Osteoblast (primary cell): ENCODE measurements around the gene EDEM1. TPM values are rescaled to one million over a fixed set of nuclear protein-coding genes. Genes with fewer than 3 reads are reported as not detected.

Source experiments
- DNase-seq: peaks from one replicate; pipeline ENCODE4 v3.0.0; 2011; ENCODE audit warnings: low spot score, mixed read lengths; ENCODE audit not compliant: insufficient read length; ENCODE audit errors: missing footprints
- H2AFZ ChIP-seq: 2 replicates; pipeline ENCODE4 v1.6.0; 2011; ENCODE audit warnings: mild to moderate bottlenecking, low read length
- H3K27ac ChIP-seq: 2 replicates; pipeline ENCODE4 v1.5.1; 2011; ENCODE audit warnings: mild to moderate bottlenecking, low read depth, low read length, moderate library complexity
- H3K27me3 ChIP-seq: 2 replicates; pipeline ENCODE4 v1.6.0; 2012; ENCODE audit warnings: mild to moderate bottlenecking, control low read depth, inconsistent platforms, low read length, moderate library complexity; ENCODE audit not compliant: insufficient read depth
- H3K36me3 ChIP-seq: 2 replicates; pipeline ENCODE4 v1.5.1; 2011; ENCODE audit warnings: mild to moderate bottlenecking, low read length, control low read depth, moderate library complexity; ENCODE audit not compliant: insufficient read depth
- H3K4me1 ChIP-seq: 2 replicates; pipeline ENCODE4 v1.5.1; 2011; ENCODE audit warnings: mild to moderate bottlenecking, low read length, control low read depth, moderate library complexity; ENCODE audit not compliant: insufficient read depth
- H3K4me2 ChIP-seq: 2 replicates; pipeline ENCODE4 v1.6.0; 2011; ENCODE audit warnings: mild to moderate bottlenecking, low read length; ENCODE audit not compliant: insufficient read depth
- H3K4me3 ChIP-seq: fragments of 200-600 bp; sonication (generic); 3 replicates; pipeline ENCODE4 v1.5.1; 2012; ENCODE audit warnings: mild to moderate bottlenecking, low read length, inconsistent platforms; ENCODE audit not compliant: insufficient read depth
- H3K79me2 ChIP-seq: 2 replicates; pipeline ENCODE4 v1.6.0; 2012; ENCODE audit warnings: mild to moderate bottlenecking, low read length, control low read depth, inconsistent platforms; ENCODE audit not compliant: insufficient read depth
- H3K9me3 ChIP-seq: 2 replicates; pipeline ENCODE4 v1.5.1; 2011; ENCODE audit warnings: low read depth, low read length, control low read depth
- H4K20me1 ChIP-seq: 2 replicates; pipeline ENCODE4 v1.6.0; 2012; ENCODE audit warnings: mild to moderate bottlenecking, low read length, control low read depth; ENCODE audit not compliant: insufficient read depth
- total RNA-seq: library from RNA; depleted of rRNA; stranded (reverse); fragments of >200 nt; gene quantifications from 2 replicates; pipeline ENCODE4 v1.2.3, GENCODE V29; 2012
- TF ChIP-seq, protein P1 (sequence below): IDR thresholded peaks from 2 replicates; pipeline ENCODE4 v1.5.1; 2011; ENCODE audit warnings: mild to moderate bottlenecking, low read depth, low read length, moderate library complexity; ENCODE audit errors: extremely low read depth

Gene EDEM1
- total RNA-seq, 1 donor, result 38.7 TPM

DNA sequence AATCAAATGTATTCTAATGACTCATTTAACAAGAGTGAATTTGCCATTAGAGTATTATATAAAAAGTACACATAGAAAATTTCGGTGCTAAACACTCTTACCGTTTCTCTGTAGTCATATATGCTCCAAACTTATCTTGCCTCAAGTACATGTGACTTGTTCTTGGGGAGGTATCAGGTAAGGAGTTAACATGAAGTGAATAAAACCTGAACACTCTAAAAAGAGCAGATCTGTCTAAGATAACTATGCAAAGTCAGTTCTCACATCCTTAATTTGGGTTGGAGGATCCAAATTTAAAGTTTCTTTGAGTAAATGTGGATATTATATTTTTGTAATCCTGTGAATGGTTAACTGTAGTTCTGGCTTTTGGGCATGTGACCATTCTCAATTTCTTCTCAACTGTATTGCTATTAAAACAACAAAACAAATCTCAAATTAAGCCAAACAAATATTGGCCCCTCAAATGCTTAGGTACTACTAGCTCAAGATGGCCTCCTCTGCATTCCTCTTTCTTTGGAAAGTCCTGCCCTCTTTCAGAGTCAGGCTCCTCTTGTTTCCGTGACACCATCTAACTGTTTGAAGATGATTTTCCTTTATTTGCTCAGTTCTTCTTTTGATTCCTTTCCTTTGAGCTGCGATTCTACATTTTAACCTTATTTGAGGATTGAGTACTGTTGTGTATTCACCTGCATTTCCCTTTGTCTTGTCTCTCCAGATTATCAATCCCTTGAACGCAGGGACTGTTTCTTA is 4.2 kb downstream of the EDEM1 start:
- Histone ChIP-seq H3K4me3 (no peak overlapping the region), H3K4me1 (peaks cover 34% of the 10 kb centered on the region), H4K20me1 (peaks cover 20% of the 10 kb centered on the region), H3K9me3 (no peaks in the 10 kb centered on the region), H3K27ac (no peak overlapping the region), H3K36me3 (peaks cover 7% of the 10 kb centered on the region), H3K79me2 (peaks cover 74% of the 10 kb centered on the region), H3K4me2 (no peak overlapping the region), H3K27me3 (no peaks in the 10 kb centered on the region), H2AFZ (no peak overlapping the region)
- DNase-seq, result peak; percentile 64
- TF ChIP-seq, protein P1, sequence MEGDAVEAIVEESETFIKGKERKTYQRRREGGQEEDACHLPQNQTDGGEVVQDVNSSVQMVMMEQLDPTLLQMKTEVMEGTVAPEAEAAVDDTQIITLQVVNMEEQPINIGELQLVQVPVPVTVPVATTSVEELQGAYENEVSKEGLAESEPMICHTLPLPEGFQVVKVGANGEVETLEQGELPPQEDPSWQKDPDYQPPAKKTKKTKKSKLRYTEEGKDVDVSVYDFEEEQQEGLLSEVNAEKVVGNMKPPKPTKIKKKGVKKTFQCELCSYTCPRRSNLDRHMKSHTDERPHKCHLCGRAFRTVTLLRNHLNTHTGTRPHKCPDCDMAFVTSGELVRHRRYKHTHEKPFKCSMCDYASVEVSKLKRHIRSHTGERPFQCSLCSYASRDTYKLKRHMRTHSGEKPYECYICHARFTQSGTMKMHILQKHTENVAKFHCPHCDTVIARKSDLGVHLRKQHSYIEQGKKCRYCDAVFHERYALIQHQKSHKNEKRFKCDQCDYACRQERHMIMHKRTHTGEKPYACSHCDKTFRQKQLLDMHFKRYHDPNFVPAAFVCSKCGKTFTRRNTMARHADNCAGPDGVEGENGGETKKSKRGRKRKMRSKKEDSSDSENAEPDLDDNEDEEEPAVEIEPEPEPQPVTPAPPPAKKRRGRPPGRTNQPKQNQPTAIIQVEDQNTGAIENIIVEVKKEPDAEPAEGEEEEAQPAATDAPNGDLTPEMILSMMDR, result no peak

DNA sequence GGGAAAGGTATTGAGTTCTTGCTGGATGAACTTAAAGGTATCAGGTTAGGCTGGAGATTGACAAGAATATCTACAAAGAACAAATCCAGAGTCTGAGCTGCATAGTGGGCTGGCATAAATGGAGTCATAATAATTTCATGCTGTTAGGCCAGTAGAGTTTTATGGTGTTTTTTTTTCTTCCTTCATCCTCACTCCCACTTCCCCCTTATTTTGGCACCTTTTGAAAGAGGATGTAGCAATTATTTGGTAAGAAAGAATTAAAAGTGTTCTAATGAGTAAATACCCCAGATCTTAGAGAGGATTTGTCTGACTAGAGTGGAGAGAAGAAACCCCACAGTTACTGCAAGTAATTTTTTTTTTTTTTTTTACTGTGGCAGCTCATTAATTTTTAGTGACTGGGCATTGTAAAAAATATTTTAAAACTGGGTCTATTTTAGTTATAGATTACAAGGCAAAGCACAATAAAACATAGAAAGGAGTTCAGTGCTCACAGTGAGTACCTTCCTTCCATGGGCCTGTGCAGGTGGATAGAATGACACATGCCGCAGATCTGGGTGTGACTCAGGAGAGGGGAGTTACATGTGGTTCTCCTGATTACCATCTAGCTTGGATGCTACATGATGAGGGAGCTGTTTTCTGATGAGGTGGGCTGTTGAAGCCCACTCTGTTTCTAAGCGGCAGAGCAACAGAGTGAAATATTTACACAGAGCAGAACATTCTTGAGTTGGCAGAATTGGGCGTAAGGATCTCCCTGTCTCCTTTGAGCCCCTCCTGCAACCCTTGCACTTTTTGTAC is 5.3 kb downstream of the EDEM1 start:
- Histone ChIP-seq H3K4me3 (no peak overlapping the region), H3K79me2 (peaks cover 78% of the 10 kb centered on the region), H3K9me3 (no peaks in the 10 kb centered on the region), H3K4me1 (peaks cover 45% of the 10 kb centered on the region), H4K20me1 (peaks cover 20% of the 10 kb centered on the region), H3K27ac (no peak overlapping the region), H3K4me2 (no peak overlapping the region), H2AFZ (no peak overlapping the region), H3K27me3 (no peaks in the 10 kb centered on the region), H3K36me3 (peaks cover 7% of the 10 kb centered on the region)
- TF ChIP-seq, protein P1, result no peak
- DNase-seq, result no peak

DNA sequence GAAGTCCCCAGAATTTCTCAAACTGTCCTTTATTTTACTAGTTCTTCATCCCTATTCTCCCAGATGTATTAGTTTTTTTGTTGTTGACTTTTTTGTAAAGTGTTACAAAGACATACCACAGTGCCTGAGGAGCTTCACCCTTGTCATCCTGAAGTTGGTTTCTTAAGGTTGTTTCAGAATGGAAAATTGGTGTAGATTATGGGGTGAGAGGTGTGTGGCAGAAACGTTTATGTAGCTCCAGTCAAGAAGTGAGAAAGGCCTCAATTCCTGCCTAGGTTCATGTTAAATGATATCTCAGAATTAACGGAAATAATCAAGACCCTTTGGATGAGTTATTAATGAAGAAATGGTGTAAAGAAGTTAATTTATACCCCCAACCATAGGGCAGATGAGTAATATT is 6.8 kb downstream of the EDEM1 start:
- peaks cover 14% of the 10 kb centered on the region for H4K20me1 ChIP-seq
- peaks cover 50% of the 10 kb centered on the region for H3K4me1 ChIP-seq
- H3K4me3 ChIP-seq, result no peak overlapping the region
- peaks cover 8% of the 10 kb centered on the region for H3K36me3 ChIP-seq
- H2AFZ ChIP-seq, result no peak overlapping the region
- no peaks in the 10 kb centered on the region for H3K9me3 ChIP-seq
- H3K79me2 ChIP-seq, result peaks cover 76% of the 10 kb centered on the region
- H3K4me2 ChIP-seq, result peak overlapping the region; percentile 10
- TF ChIP-seq, protein P1, result no peak
- peak overlapping the region; percentile 85 for H3K27ac ChIP-seq
- H3K27me3 ChIP-seq, result no peaks in the 10 kb centered on the region
- no peak for DNase-seq

DNA sequence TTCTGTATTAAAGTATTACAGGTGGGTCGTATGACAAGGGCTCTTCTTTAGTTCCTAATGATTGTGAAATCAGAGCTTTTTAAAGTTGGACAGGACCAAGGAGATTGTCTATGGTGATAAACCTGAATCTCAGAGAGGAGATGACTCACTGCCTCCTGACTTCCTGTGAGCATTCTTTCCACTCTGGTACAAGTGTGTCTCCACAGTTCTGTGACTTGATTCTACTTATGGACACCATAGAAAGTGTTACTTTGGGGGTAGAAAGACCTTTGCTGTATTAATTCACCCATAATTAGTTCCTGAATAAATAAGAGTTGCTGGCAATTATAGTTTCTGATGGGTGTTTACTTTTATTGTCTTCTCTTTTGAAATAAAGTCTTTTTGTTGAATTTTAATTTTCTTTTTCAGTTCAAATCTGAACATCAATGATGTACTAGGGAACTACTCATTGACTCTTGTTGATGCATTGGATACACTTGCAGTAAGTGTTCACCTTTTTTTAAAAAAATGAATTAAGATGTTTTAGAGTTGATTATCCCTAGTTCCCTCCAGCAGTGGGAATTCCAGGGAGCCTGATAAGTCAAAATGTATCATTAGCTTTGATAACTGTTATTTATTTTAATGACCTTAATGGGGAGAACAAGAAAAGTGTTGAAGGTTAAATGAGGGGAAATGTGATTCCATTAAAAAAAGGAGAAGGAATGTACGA is 7.4 kb downstream of the EDEM1 start:
- Histone ChIP-seq H3K9me3 (no peaks in the 10 kb centered on the region), H3K4me2 (peak overlapping the region; percentile 10), H2AFZ (no peak overlapping the region), H3K36me3 (peaks cover 13% of the 10 kb centered on the region), H3K27ac (peak overlapping the region; percentile 85), H3K4me1 (peaks cover 51% of the 10 kb centered on the region), H3K27me3 (no peaks in the 10 kb centered on the region), H3K4me3 (no peak overlapping the region), H4K20me1 (peaks cover 13% of the 10 kb centered on the region), H3K79me2 (peaks cover 74% of the 10 kb centered on the region)
- TF ChIP-seq, protein P1, result no peak
- peak; percentile 61 for DNase-seq
